GM19395 (cell line): ENCODE measurements around the gene GCKR.
"Not testable (repeated sequence)": the region's sequence is repeated elsewhere in the genome, so short reads cannot be mapped to it uniquely, and the experiment has no call there.

Experiments
- ATAC-seq: cut with Tn5 transposase; IDR thresholded peaks from one replicate; pipeline ENCODE4 v1.9.1; 2021; ENCODE audit warnings: mild to moderate bottlenecking, moderate library complexity; ENCODE audit not compliant: unreplicated experiment

The GCKR gene

DNA sequence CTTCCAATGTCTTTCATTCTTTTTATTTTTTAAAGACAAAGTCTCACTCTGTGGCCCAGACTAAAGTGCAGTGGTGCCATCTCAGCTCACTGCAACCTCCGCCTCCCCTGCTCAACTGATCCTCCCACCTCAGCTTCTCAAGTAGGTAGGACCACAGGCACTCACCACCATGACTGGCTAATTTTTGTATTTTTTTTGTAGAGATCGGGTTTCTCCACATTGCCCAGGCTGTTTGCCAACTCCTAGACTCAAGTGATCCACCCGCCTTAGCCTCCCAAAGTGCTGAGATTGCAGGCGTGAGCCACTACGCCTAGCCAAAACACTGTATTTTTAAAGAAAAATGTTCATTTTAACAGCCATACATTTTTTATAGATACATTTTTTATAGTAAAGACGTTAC lies 12.7 kb downstream of the GCKR start:
- ATAC-seq = no peak

DNA sequence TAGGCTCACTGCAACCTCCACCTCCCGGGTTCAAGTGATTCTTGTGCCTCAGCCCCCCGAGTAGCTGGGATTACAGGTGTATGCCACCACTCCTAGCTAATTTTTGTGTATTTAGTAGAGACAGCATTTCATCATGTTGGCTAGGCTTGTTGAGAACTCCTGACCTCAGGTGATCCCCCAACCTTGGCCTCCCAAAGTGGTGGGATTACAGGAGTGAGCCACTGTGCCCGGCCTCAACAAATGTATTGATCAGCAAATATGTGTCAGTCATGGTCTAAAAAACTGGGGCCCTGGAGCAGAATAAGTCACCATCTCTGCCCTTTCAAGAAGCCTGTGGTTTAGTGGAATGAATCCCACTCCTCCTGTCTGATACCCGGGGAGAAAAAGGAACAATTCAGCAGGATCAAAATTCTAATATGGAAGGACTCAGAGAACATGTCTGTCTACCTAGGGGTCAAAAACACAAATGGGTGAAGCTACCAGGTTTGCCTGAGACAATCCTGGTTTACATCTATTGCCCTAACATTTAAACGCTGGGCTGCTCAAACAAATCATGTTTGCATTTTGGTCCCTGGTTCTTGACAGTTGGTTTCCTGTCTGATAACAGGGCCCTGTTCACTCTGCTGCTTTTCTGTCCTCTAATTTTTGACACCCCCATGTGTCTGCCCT lies 21.6 kb downstream of the GCKR start:
- ATAC-seq = no peak

DNA sequence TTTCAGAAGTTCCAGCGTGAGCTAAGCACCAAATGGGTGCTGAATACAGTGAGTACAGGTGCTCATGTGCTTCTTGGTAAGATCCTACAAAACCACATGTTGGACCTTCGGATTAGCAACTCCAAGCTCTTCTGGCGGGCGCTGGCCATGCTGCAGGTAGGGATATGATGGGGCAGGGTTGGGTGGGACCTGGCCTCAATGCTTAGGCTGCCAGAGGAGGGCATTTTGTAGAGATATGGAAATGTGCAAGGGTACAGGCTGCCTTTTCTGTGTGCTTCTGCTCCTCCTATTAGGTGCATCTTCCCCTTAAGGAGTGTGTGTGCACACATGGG lies 22.1 kb downstream of the GCKR start:
- no peak for ATAC-seq

DNA sequence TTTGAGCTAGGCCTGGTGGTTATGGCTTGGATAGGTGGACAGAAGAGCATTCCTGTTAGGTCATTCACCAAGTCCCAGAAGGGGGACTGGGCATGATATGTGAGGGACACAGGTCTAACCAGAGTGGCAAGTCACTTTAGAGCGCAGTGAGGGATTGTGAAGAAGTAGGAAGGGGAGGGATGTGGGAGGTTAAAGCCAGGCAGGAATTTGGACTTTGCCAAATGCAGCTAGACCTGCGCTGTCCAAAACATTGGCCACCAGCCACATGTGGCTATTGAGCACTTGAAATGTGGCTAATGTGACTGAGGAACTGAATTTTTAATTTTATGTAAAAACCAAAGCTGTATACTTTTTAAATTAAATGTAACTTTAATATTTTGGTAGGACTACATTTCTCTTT lies 23.7 kb downstream of the GCKR start:
- no peak for ATAC-seq

DNA sequence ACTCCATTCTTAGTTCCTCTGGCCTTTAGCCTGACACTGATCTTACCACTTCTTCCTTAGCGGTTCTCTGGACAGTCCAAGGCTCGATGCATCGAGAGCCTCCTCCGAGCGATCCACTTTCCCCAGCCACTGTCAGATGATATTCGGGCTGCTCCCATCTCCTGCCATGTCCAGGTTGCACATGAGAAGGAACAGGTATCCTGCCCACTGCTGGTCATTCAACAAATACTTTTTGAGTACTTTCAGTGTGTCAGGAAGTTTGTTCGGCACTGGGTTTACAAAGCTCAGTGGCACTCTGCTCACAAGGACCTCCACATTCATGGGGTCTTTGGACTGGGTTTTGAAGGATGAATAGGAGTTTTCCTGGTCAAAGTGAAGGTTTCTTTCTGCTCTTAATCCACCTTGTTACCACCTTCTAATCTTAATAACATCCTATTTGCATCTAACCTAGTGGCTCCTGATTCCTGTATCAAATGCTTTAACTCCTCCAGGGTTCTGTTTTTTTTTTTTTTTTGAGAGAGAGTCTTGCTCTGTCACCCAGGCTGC lies 25.8 kb downstream of the GCKR start:
- no peak for ATAC-seq

DNA sequence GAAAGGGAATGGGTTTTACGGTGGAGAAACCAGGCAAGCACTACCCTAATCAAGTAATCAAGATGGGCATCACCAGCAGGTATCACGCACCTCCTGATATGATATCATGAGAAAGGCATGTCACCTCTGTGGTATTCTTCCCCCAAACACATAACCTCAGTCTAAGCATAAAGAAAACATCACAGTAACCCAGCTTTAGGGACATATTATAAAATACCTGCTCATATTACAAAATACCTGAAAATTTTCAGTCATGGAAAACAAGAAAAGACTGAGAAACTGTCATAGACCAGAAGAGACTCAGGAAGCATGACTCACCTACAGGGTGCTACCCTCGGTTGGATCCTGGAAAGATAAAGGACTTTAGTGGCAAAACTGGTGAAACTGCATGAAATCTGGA lies 30.5 kb downstream of the GCKR start:
- ATAC-seq = no peak

DNA sequence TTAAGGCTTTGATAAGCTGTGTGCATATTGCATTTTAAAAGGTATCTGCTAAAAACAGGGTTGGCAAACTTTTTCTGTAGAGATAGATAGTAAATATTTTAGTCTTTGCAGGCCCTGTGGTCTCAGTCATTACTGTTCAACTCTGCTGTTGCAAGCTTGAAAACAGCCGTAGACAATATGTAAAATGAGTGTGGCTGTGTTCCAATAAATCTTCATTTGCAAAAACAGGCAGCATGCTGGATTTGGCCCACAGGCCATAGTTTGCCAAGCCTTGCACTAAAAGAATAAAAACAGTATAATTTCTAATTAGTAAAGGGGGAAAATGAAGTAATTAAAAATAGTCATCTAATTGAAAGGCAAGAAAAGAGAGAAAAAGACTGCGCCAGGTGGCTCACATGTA lies 35.3 kb downstream of the GCKR start:
- ATAC-seq = no peak

DNA sequence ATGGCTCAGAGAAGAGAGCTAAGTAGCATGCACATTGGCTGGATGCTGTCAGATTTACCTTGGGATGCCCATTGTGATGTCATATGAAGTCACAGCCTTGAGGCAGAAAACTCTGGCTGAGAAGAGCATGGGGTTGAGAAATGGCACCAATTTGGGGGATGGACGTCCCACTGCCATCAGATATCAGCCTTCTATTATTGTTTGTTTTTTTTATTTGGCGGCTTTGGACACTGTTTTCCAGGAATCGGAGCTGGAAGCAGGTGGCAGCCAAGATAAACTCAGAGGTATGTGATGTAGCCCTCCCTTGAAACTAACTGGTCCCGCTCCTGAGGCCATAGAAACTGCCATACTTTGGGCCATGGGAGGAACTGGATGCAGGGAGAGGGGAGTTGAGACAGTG lies 40.6 kb downstream of the GCKR start:
- ATAC-seq = no peak

DNA sequence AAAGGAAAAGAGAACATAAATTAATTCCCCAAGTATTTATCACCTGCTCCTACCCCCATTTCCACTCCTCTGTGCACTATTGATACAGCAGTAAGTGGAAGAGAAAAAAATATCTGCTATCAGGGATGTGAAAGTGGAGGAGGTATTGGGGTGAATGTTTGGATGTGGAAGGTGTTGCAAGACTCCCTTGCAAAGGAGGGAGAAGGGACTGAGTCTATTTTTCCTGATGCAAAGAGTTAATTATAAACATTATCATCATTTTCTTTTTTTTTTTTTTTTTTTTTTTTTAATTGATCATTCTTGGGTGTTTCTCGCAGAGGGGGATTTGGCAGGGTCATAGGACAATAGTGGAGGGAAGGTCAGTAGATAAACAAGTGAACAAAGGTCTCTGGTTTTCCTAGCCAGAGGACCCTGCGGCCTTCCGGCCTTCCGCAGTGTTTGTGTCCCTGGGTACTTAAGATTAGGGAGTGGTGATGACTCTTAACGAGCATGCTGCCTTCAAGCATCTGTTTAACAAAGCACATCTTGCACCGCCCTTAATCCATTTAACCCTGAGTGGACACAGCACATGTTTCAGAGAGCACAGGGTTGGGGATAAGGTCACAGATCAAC lies 42.3 kb downstream of the GCKR start:
- ATAC-seq = not testable (repeated sequence)

DNA sequence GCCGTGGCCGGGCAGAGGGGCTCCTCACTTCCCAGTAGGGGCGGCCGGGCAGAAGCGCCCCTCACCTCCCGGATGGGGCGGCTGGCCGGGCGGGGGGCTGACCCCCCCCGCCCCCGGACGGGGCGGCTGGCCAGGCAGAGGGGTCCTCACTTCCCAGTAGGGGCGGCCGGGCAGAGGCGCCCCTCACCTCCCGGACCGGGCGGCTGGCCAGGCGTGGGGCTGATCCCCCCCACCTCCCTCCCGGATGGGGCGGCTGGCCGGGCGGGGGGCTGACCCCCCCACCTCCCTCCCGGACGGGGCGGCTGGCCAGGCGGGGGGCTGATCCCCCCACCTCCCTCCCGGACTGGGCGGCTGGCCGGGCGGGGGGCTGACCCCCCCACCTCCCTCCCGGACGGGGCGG lies 43.0 kb downstream of the GCKR start:
- not testable (repeated sequence) for ATAC-seq

DNA sequence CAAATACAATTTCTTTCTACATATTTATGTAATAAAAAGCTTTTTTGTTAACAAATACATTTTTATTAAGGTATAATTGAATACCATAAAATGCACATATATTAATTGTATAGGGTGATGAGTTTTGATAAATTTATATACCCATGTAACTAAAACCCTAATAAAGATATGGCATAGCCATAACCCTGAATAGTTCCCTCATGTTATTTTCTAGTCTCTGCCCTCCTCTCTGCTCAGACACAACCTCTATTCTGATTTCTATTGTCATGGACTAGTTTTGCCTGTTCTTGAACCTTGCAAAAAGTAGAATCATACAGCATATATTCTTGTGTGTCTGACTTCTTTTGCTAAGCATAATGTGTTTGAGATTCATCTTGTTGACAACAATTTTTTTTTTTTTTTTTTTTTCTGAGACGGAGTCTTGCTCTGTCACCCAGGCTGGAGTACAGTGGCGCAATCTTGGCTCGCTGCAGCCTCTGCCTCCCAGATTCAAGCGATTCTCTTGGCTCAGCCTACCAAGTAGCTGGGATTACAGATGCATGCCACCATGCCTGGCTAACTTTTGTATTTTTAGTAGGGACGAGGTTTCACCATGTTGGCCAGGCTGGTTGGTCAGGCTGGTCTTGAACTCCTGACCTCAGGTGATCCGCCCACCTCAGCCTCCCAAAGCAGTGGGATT lies 47.6 kb downstream of the GCKR start:
- ATAC-seq = no peak

DNA sequence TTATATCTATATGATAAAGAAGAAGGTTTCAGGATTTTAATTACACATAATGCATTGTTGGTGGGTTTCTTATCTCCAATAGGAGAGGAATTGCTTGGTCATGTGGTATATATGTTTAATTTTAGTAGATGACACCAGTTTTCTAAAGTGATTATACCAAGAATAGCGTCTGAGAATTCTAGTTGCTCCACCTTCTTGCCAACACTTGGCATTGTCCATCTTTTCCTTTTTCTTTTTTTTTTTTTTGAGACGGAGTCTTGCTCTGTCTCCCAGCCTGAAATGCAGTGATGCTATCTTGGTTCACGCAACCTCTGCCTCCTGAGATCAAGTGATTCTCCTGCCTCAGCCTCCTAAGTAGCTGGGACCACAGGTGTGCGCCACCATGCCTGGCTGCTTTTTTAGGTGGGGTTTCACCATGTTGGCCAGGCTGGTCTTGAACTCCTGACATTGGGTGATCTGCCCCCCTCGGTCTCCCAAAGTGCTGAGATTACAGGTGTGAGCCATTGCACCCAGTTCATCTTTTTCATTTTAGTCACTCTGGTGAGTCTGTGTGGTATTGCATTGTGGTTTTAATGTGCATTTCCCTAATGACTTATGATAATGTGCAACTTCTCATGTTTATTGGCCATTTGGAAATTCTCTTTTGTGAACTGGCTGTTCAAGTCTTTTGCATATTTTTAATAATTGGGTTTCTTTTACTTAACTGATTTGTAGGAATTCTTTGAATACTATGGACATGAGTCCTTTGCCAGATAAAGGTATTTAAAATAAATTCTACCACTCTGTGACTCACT lies 48.9 kb downstream of the GCKR start:
- ATAC-seq = no peak

DNA sequence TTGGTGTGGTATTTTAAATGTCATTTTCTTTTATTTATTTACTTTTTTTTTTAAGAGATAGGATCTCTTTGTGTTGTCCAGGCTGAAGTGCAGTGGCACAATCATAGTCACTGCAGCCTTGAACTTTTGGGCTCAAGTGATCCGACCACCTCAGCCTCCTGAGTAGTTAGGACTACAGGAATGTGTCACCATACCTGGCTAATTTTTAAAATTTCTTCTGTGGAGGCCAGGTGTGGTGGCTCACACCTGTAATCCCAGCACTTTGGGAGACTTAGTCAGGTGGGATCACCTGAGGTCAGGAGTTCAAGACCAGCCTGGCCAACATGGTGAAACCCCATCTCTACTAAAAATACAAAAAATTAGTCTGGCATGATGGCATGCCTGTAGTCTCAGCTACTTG lies 52.7 kb downstream of the GCKR start:
- ATAC-seq = no peak

DNA sequence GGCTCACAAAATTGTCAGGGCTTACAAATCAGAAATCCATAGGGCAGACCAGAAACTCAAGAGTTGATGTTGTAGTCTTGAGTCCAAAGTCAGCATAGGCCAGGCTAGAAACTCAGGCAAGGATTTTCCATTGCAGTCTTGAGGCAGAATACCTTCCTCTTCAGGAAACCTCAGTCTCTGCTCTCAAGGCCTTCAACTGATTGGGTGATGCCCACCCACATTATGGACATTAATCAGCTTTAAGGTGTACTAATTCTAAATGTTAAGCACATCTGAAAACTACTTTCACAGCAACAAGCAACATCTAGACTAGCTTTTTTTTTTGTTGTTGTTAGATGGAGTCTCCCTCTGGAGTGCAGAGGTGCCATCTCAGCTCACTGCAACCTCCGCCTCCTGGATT lies 54.9 kb downstream of the GCKR start:
- ATAC-seq = no peak

DNA sequence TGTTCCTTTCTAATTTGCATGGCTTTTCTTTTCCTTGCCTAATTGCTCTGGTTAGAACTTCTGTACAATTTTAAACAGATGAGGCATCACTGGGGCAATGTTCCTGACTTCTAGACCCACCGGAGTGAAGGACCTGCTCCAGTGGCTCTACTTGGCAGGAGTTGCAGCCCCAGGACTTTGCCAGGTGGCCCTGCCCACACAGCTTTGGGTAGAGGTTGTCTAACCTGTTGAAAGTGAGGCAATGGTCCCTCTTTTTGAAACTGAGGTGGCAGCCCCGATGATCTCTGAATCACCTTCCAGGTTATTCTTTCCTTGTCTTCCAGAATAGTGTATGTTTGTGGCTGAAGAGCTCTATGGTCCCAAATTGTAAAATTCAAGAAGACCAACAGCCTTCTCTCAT lies 56.3 kb downstream of the GCKR start:
- ATAC-seq = no peak

DNA sequence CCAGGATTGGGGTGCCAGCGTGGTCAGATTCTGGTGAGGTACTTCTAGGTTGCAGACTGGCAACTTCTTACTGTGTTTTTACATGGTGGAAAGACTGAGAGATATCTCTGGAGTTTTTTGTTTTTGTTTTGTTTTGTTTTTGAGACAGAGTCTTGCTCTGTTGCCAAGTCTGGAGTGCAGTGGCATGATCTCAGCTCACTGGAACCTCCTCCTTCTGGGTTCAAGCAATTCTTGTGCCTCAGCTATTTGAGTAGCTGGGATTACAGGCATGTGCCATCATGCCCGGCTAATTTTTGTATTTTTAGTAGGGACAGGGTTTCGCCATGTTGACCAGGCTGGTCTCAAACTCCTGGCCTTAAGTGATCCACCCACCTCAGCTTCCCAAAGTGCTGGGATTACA lies 57.8 kb downstream of the GCKR start:
- ATAC-seq = not testable (repeated sequence)

DNA sequence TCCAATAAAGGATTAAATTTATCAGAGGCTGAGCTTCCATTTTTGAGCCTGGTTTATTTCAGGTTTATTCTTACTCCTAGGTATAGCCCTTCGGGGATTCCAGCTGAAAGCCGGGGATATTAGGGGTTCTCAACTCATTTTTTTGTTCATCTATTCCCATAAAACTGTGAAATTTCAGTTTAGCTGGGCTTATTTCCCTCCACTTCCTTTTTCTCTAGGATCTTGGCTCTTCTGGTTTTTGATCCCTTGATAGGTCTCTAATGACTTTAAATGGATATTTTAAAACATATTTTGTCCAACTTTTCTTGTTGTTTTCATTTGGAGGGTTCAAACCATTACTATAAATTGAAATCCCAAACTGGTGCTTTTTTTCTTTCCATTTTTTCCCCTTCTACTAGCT lies 62.6 kb downstream of the GCKR start:
- ATAC-seq = no peak

DNA sequence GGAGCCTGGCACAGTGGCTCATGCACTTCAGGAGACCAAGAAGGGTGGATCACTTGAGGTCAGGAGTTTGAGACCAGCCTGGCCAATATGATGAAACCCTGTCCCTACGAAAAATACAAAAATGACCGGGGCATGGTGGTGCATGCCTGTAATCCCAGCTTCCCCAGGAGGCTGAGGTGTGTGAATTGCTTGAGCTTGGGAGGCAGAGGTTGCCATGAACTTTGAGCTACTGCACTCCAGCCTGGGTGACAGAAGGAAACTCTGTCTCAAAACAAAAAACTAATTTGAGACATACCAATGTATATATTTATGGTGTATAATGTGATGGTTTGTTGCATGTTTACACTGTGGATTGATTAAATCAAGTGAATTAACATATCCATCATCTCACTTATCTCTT lies 64.4 kb downstream of the GCKR start:
- no peak for ATAC-seq

DNA sequence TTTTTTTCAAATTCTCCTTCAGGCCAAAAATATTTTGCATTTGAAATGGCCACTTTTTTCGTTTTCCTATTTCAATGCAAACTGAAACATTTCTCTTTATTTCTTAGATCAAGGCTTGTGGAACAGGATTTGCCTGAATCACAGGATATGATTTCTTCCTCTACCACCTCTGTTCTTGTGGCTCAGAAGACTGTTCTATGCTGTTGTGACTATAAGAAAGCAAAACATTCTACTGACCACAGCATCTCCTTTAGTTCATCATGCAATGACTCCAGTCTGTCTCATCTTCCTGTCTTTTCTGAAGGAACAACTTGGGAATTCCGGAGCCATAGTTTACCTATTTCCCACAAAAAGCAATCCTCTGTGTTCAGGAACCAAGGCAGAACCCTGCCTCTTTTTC lies 70.0 kb downstream of the GCKR start:
- no peak for ATAC-seq

DNA sequence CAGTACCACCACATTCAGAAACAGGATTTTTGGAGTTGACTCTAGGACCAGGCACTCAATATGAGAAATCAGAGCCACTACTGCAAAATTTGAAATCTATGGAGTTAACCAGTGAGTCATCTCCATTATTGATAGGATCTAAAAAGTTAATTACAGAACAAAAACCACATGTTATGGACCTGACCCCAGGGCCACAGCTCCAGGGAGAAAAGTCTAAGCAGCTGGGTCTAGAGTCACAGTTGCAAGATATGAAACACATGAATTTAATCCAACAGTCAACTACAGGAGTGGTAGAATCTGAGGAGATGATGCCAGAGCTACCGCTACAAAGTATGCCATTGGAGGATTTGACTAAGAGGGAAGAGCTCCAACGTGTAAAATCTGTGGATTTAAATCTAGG lies 72.8 kb downstream of the GCKR start:
- ATAC-seq = no peak

DNA sequence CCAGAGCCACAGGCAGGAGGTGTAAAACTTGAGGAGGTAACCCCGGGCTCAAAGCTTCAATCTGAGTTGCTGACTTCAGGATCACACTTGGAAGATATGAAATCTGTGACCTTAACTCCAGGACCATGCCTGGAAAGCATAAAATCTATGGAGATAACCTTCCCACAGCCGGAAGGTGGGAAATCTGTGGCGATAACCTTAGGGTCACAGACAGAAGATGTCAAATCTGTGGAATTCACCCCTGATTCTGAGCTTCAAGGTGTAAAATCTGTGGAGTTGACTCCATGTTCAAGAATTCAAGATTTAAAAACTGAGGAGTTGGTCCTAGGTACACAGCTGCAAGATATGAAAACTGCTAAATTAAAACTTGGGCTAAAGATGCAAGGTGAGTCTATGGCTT lies 74.6 kb downstream of the GCKR start:
- no peak for ATAC-seq

DNA sequence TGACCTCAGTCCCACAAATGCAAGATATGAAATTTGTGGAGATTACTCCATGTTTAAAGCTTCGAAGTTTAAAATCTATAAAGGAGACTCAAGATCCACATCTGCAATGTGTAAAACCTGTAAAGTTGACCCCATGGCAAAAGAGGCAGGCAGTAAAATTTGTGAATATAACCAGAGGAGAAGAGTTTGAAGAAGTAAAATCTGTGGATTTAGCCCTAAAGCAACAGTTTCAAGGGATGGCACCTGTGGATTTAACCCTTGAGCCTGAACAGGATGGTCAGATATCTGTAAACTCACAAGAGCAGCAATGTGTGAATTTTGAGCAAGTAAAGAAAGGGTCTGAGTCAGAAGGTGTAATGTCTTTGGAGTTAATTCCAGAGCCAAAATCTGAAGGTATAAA lies 75.0 kb downstream of the GCKR start:
- no peak for ATAC-seq
